HG02870 (cell line): Measurements from ENCODE around the gene ALKBH7.

ENCODE experiments used
- ATAC-seq: cut with Tn5 transposase; IDR thresholded peaks from one replicate; pipeline ENCODE4 v1.9.1; 2021; ENCODE audit warnings: mild to moderate bottlenecking, moderate library complexity; ENCODE audit not compliant: unreplicated experiment

Gene ALKBH7

GRCh38 chr19:6423499-6424194 is 51.1 kb downstream of the ALKBH7 start:
- no peak for ATAC-seq

GRCh38 chr19:6424195-6424938 is 51.8 kb downstream of the ALKBH7 start, which contains the start of gene KHSRP:
TSS of gene KHSRP (minus strand) at chr19:6424811. CDS start at chr19:6424701, 110 bp downstream.
- ATAC-seq: no peak
